Activated gamma-delta T cell (primary cell): ENCODE data around the gene ADGRA1.
"Not testable (repeated sequence)": the region's sequence is repeated elsewhere in the genome, so short reads cannot be mapped to it uniquely, and the experiment has no call there.

Source experiments
- DNase-seq: peaks from one replicate; lab custom pipeline; 2025; lab: John Stamatoyannopoulos, UW

The ADGRA1 gene

DNA sequence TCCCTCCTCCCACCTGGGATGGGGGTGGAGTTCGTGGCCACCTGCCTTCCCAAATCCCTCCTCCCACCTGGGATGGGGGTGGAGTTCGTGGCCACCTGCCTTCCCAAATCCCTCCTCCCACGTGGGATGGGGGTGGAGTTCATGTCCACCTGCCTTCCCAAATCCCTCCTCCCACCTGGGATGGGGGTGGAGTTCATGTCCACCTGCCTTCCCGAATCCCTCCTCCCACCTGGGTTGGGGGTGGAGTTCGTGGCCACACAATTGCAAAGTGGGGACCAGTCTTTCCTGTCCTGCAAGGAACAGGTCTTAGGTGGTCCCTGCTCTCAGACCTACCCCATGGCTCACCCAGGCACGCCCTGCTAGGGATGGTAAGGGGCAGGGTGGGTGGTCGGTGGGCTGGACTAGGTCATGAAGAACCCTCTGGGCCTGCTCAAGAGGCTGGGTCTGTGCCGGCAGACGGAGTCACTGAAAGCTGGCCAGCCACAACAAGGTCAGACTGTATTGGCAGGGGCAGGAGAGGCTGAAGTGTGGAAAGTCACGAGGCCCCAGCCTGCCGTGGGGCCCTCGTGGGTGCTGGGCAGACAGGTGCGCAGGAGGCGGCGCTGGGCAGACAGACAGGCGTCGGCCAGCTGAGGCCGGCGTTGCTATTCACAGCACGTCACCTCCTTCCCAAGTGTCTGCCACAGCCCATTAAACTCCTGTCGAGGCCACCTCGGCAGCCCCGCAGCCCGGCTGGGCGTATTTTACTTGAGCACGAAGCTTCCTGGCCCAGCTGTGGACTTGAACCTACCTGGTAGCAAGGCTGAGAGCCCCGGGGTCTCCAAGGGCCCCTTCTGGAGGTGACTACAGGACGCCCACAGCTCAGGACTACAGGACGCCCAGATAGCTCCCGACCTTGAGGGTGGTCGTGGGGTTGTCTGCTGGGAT is 76.4 kb downstream of the ADGRA1 start:
- DNase-seq, result no peak

DNA sequence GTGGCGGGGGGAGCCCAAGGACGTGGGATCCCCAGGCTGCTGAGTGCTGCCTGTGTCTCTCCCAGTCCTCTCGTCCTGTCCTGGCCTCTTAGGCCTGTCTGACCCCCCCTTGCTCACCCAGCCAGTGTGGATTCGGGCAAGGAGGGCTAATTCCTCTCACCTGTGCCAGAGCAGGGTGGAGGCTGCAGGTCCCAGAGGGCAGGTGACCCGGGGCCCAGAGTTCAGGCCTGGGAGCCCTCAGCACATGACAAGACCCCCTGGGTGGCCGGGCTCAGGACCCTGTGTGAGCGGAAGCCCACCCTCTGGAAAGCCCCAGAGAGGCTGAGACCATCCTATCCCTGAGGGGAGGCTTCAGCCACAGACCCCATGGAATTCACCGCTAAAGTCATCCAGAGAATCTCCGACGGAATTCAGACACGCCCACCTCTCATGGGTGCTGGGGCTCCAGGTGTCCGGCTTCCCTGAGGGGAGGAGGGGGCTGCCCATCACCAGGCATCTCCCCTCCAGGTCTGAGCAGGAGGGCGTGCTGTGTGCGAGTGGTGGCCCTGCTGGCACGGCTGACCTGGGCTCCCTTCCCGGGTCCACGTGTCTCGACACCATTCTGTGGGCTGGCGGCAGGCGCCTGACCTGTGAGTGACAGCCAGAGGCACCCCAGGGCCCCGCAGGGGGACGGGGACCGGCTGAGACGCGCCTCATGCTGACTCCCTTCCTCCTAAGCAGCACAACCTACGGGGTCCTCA is 77.3 kb downstream of the ADGRA1 start:
- no peak for DNase-seq

DNA sequence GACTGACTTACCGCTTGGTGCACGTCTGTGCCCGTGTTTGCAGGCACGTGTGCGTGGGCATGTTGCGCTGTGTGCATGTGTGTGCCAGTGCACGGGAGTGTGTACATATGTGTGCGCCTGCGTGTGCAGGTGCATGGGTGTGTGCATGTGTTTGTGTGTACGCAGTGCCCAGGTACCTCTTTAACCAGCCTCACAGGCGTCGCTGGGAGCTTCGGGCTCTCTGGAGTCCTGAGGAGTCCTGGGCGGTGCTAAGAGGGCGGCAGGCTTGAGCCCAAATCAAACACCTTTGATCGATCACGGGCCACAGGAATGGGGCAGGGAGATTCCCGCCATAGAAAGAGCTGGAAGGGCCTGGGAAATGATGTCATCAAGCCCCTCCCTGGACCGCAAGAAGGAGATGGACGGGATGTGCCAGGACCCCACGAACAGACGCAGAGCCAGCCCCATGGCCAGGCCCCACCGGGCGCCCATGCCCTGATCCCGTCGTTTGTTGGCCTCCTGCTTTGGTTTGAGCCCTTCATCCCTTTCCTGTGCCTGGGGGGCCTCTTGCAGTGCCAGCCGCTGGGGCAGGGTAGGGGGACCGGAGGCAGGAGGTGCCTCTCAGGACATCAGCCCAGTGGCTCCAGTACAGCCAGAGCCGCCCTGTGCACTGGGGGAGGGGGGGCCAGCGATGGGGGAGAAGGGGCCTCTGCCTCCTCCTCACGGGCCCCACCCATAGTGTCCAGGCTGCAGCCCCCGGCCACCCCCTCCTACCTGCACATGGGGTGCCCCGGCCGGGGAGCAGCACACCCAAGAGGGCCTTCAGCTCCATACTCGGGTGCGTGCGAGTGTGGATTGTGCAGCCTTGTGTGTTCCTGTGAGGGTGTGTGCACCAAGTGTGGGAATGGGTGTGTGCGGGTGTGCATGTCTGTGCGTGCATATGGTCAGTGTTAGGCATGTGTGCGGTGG is 78.1 kb downstream of the ADGRA1 start:
- no peak for DNase-seq

DNA sequence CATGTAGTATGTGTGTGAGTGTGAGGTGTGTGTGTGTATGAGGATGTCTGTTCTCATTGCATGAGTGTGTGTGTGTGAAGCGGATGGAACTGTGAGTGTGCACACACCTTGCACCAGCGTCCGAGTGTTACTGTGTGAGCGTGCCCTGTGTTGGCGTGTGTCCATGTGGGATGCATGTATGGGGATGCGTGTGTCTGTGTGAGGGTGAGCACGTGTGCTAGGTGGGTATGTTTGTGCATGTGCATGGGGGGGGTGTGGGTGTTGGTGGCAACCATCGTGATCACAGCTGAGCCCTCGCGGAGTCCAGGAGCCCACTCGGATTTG is 78.7 kb downstream of the ADGRA1 start:
- DNase-seq, result no peak

DNA sequence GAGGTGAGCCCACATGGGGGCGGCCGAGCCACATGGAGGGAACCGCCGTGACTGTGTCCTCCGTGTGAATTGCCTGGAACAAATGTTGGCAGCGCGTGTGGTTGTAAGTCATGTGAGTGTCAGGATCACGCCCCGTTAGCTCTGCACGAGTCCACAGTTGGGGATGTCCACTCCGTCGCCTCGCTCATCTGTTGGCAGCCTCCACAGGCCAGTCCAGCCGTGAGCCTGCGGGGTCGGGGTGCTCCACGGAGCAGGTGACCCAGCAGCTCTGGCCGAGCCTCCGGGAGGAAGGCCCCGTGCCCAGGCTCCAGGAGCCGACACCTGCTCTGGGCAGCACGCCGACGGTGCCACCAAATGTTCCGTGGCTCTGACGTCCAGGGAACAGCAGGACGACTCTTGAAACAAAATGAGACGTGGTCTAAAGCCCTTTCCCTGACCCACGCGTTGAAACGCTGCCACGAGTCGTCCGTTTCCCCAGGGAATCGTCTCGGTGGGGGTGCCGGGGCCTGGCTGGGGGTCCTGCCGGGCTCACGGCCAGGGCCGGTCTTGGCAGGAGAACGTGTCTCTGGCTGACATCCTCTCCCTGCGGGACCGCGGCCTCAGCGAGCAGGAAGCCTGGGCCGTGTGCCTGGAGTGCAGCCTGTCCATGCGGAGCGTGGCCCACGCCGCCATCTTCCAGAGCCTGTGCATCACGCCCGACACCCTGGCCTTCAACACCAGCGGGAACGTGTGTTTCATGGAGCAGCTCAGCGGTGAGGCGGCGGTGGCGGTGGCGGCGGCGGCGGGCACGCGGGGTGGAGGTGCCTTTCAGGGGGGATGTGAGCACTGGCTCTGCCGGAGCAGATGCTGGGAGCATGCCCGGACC is 79.3 kb downstream of the ADGRA1 start:
- no peak for DNase-seq

DNA sequence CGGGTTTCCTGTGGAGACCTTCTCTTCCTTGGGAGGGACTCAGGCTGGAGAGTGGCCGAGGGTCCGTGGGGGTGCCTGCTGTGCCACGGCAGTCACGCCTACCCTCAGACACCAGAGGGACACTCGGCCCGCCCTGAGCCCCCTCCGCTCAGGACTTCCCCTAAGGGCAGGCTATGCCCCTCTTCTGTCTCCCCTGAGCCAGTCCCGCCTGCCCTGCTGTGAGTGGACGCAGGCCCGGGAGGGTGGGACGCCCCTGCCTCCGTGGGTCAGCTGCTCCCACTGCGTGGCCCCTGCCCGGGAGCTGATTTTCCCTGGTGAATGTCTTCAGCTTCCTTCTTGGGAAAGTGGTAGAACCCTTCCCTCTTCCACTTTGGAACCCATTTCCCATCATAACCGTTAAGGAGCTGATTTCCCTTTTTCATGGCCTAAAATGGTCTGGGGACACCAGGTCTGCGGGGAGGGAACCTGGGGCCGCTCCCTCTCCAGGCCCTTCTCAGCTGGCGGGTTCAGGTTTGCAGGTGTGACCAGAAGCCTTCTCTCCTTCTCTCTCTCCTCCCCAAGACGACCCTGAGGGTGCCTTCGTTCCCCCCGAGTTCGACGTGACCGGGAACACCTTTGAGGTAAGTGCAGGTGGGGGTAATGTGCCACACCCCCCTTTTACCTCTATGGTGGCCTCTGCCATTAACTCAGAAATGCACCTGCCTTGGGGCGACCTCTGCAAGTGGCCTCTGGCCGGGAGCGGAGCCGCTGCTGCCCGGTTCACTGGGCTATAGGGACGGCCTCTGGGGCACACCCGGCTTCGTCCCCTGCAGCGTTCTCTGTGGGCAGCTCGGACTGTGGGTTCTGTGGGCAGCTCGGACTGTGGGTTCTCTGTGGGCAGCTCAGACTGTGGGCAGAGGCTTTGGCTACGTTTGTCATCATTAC is 80.2 kb downstream of the ADGRA1 start:
- DNase-seq, result no peak

DNA sequence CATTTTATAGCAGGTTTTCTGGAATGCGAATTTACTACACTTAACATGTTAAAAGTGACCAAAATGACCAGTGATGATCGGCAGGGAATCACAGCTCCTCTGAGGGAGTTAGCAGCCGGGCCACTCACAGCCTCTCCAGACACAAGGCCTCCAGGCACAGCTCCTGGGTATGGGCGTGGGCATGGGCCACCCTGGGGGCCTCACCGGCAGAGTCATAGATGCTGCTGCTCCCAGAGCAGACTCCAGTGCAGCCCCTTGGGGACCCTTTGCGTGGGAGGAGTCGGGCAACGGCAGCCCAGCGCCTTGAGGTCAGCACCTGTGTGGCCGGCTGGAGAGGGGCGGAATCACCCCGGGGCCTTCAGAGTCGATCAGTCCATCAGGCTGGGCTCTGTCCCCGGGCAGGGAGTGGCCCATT is 80.9 kb downstream of the ADGRA1 start:
- DNase-seq, result no peak

DNA sequence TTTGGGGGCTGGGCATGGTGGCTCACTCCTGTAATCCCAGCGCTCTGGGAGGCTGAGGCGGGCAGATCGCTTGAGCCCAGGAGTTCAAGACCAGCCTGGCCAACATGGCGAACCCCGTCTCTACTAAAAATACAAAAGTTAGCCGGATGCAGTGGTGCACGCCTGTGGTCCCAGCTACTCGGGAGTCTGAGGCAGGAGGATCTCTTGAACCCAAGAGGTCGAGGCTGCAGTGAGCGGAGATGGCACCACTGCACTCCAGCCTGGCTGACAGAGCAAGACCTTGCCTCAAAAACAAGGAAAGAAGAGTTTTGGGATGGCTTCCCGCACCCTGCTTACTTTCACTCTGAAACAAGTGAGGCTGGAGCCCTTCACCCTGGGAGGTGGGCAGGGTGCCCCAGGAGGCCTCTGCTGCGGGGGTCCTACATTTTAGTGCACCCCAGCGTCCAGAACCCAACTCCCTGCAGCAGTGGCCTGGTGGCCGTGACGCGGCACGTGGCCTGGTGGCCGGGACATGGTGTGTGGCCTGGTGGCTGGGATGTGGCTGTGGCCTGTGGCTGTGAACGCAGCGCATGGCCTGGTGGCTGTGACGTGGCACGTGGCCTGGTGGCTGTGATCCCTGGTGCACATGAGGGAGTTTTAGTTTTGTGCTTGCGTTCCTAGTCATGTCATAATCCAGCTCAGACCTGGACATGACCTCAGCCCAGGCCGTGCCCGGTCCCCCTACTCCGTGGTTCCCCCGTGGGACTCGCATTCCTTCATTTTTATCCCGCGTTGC is 81.6 kb downstream of the ADGRA1 start:
- DNase-seq, result no peak

DNA sequence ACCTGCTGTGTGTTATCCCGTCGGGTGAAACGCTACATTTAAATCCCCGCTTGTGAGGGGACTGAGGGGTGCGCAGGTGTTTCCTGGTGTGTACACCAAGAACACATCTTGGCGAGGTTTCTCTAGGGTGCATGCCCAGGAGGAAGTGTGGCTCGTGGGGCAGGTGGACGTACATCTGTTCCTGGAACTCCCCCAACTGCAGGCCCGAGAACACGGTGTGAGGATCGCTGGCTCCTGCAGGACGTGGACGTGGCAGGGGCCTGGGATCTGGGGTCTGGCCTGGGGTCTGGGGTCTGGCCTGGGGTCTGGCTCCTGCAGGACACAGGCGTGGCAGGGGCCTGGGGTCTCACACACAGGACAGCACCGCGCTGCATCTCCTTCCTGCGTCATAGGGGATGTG is 82.4 kb downstream of the ADGRA1 start:
- no peak for DNase-seq

DNA sequence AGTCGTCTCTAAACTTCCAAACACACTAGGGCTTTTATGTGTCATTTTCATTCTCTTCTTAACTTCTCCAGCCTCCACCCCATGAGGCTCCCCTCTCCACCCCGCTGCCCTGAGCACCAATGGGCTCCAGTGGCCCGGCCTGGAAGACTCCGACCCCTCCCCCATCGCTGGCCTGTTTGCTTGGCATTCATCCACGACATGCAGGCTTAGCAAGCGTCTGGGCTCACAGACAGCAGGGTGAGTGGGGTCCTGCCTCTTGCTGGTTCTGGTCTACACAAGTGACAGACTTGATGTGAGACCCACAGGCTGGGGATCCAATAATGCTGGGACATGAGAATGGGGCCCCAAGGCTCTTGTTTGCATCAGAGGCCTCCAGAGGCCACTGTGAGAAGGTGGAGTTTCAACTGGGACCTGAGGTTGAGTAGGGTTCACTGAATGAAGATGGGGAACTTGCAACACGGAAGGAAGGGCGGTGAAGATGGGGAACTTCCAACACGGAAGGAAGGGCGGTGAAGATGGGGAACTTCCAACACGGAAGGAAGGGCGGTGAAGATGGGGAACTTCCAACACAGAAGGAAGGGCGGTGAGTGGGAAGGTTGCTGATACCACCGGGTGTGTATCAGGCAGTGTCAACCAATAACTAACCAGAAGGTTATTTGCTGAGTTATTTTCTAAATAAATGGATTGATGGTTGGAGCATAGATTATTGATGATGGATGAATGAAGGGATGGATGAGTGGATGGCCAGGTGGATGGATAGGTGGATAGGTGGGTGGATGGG is 86.3 kb downstream of the ADGRA1 start:
- no peak for DNase-seq

DNA sequence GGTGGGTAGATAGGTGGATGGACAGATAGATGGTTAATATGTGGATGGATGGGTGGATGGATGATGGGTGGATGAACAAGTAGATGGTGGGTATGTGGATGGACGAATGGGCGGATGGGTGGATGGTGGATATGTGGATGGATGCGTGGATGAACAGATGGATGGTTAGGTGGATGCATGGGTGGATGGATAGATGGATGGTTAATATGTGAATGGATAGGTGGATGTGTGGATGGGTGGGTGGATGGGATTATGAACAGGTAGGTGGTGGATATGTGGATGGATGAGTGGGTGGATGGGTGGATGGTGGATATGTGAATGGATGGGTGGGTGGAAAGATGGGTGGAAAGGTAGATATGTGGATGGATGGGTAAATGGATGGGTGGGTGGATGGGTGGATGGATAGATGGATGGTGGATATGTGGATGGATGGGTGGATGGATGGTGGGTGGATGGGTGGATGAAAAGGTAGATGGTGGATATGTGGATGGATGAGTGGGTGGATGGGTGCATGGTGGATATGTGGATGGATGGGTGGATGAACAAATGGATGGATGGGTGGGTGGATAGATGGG is 87.1 kb downstream of the ADGRA1 start:
- no peak for DNase-seq

DNA sequence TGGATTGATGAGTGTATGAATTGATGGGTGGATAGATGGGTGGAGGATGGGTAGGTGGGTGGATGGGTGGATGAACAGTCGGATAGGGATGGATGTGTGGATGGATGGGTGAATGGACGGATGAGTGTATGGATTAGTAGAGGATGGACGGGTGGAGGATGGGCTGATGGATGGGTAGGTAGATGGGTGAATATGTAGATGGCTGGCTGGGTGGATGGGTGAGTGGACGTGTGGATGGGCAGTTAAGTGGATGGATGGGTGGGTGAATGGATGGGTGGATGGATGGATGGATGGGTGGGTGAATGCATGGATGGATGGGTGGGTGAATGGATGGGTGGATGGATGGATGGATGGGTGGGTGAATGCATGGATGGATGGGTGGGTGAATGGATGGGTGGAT is 87.9 kb downstream of the ADGRA1 start:
- DNase-seq, result not testable (repeated sequence)

DNA sequence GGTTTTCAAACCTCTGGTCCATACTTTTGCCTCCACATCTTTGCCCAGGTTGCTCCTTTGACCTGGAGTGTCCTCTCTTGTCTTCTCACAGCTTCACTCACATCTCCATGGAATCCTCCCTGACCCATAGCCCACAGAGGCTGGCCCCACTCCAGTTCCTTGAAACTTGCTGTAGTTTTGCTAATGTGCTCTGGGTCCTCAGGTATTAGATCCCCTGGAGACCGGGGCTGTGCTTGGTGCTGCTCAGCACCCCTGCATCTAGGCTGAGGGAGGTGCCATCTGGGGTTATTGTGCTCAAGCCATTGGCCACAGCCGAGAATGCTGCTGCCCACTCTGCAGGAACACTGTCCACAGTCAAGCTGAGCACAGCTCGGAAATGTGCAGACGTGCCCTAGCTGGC is 88.8 kb downstream of the ADGRA1 start:
- DNase-seq, result no peak

DNA sequence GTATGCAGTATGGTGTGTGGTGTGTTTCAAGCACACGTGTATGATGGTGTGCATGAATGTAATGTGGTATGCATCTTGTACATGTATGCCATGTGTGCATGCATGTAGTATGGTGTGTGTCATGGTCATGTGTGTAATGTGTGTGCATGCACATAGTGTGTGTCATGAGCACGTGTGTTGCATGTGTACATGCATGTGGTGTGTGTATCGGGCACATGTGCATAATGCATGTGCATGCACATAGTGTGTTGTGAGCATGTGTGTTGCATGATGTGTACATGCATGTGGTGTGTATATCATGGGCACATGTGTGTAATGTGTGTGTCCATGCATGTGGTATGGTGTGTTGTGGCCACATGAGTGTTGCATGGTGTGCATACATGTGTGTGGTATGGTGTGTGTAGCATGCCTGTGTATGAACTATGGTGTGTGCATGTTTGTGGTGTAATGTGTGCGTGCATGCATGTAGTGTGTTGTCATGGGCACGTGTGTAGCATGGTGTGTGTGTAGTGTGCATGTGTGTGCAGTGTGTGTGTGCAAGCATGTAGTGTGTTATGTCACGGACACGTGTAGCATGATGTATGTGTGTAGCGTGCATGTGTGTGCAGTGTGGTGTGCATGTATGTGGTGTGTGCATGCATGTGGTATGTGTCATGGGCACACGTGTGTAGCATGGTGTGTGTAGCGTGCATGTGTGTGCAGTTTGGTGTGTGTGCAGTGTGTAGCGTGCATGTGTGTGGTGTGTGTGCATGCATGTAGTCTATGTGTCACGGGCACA is 89.8 kb downstream of the ADGRA1 start:
- no peak for DNase-seq

DNA sequence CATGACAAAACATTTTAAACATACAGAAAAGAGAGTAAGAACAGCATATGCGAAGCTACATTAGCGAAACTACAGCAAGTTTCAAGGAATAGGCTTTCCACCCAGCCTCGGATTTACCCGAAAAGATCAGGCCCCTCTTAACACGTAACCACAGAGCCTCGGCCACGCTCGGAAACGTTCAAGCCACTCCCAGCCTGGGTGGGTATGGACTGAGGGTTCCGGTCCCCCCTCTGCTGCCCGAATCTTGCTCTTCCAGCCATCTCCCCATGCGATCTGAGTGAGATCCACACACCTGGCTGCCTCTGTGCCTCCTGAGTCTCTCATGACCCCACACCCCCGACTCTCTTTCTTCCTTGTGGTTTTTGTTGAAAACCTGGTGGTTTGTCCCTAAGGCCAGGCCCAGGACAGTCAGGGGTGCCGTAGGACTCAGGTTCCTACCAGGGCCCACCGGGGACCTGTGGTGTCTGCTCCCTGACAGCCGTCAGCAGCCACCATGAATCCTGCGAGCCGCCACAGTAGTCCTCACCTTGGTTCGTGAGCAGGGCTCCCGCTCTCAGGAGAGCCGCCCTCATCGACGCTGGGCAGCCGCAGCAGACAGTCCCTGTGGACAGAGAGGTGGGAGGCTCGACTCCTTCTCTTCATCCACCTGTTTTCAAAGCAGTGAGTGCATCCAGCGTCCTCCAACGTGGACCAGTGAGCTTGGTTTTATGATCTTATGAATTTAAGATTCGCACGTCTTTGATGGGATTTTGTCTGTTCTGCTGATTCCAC is 90.8 kb downstream of the ADGRA1 start:
- DNase-seq, result no peak

DNA sequence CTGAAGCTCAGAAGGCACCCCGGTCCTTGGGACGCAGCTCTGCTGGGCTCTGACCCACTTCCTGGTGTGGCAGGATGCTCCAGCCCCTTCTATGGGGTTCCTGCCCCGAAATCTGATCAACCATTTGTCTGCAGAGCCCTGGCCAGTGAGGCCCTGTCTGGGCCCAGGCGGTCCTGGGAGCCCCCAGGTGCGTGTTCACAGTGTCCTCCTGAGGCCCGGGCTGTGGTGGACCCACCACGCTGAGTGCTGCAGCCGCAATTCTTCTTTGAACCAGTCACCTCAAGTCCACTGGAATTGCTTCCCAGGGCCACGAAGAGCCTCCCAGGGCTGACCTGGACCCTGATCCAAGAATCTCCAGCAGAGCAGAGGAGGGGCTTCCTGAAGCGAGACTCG is 91.4 kb downstream of the ADGRA1 start:
- DNase-seq, result no peak

DNA sequence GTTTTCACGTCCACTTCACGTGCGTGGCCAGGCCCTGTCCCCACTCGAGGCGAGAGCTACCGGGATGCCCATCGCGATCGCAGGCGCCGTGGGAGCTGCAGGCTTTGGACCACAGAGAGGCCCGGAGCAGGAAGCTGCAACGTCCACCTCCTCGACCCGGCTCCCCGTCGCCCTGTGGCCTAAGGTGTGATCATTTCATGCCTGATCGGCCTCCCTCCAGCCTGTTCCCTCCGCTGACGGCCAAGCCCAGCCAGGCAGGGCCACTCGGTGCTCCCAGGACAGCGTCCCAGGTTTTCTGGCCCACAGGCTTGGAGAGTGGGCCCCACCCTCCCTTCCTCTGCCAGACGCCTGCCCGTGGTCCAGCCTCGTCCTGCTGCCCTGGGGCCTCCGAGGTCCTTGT is 91.9 kb downstream of the ADGRA1 start:
- DNase-seq, result no peak
